B cell (primary cell): Measurements from ENCODE around the gene GMFB. TPM values are rescaled to one million over a fixed set of nuclear protein-coding genes. Genes with fewer than 3 reads are reported as not detected.
A peak's percentile ranks its signal among the peaks of the same experiment; 100 is the strongest.

Experiments
- ATAC-seq: fragments of 200-7000 bp; cut with Tn5 transposase; one replicate; pipeline ENCODE4 v1.10.0; 2021; ENCODE audit warnings: low read depth, mild to moderate bottlenecking, moderate number of reproducible peaks, moderate library complexity
- CTCF ChIA-PET: fragments of 350-600 bp; sonication (Branson Sonifier 250); formaldehyde crosslinking; loops from one replicate; lab custom pipeline; 2021; ENCODE audit warnings: antibody characterized with exemption, inconsistent platforms; lab: Charles Lee
- POLR2A ChIA-PET: fragments of 350-600 bp; sonication (Branson Sonifier 250); formaldehyde crosslinking; loops from one replicate; lab custom pipeline; 2021; ENCODE audit warnings: antibody characterized with exemption; lab: Charles Lee
- DNase-seq: peaks from one replicate; pipeline ENCODE4 v3.0.0; 2013
- H2AFZ ChIP-seq: 2 replicates; pipeline ENCODE4 v1.6.1; 2012; ENCODE audit warnings: mild to moderate bottlenecking, low read depth, low read length; ENCODE audit not compliant: insufficient read depth, poor library complexity, severe bottlenecking
- H3K27ac ChIP-seq, 2 donors: 1 replicate in 1 of 2; 2 replicates in 1 of 2; pipeline ENCODE4 v1.5.1; 2012 to 2013; ENCODE audit warnings: low read length in 2 of 2, mild to moderate bottlenecking in 2 of 2, moderate library complexity in 1 of 2
- H3K27me3 ChIP-seq, 4 experiments: fragments of 200-600 bp in 1 of 4; sonication (generic) in 1 of 4; replicated peaks in 1 of 4; 1 replicate in 2 of 4; 2 replicates in 2 of 4; pipeline versions ENCODE4 v1.6.1 to v1.7.0; 2013 to 2016; ENCODE audit warnings: low read length in 3 of 4, mild to moderate bottlenecking in 2 of 4, mixed read lengths in 1 of 4, moderate library complexity in 1 of 4; ENCODE audit not compliant: insufficient read depth in 4 of 4, control insufficient read depth in 3 of 4; ENCODE audit errors: control extremely low read depth in 1 of 4
- H3K36me3 ChIP-seq, 2 experiments: replicated peaks in 1 of 2; 1 replicate in 1 of 2; 2 replicates in 1 of 2; pipeline versions ENCODE4 v1.6.1 to v1.7.1; 2013; ENCODE audit warnings: low read length in 1 of 2; ENCODE audit not compliant: insufficient read depth in 2 of 2, control insufficient read depth in 1 of 2; ENCODE audit errors: control extremely low read depth in 1 of 2, extremely low read depth in 1 of 2
- H3K4me1 ChIP-seq, 2 donors: fragments of 200-600 bp in 1 of 2; sonication (generic) in 1 of 2; 1 replicate in 1 of 2; 2 replicates in 1 of 2; pipeline versions ENCODE4 v1.5.1 to v1.6.1; 2013 to 2017; ENCODE audit warnings: low read length in 2 of 2; ENCODE audit not compliant: control insufficient read depth in 2 of 2, insufficient read depth in 2 of 2
- H3K4me2 ChIP-seq: replicated peaks from 2 replicates; pipeline ENCODE3; 2012; ENCODE audit warnings: mild to moderate bottlenecking, low read depth, low read length; ENCODE audit not compliant: poor library complexity, severe bottlenecking
- H3K4me3 ChIP-seq, 5 experiments: fragments of 200-600 bp in 1 of 5; sonication (generic) in 1 of 5; 1 replicate in 3 of 5; 2 replicates in 2 of 5; pipeline versions ENCODE4 v1.5.1 to v1.7.0; 2011 to 2016; ENCODE audit warnings: low read length in 4 of 5, mild to moderate bottlenecking in 4 of 5, low read depth in 2 of 5, control low read depth in 1 of 5, moderate library complexity in 1 of 5; ENCODE audit not compliant: insufficient read depth in 1 of 5; ENCODE audit errors: control extremely low read depth in 1 of 5, extremely low read depth in 1 of 5
- H3K79me2 ChIP-seq: fragments of 200-600 bp; sonication (generic); one replicate; pipeline ENCODE4 v1.6.0; 2016; ENCODE audit warnings: low read length; ENCODE audit not compliant: control insufficient read depth, insufficient read depth
- H3K9ac ChIP-seq: fragments of 200-600 bp; sonication (generic); 2 replicates; pipeline ENCODE4 v1.6.1; 2017; ENCODE audit warnings: mild to moderate bottlenecking, low read length, moderate library complexity
- H3K9me3 ChIP-seq, 3 donors: one replicate each; pipeline versions ENCODE4 v1.6.1 to v1.7.1; 2013; ENCODE audit warnings: low read length in 2 of 3; ENCODE audit not compliant: control insufficient read depth in 2 of 3, insufficient read depth in 1 of 3; ENCODE audit errors: control extremely low read depth in 1 of 3
- H4K20me1 ChIP-seq: 2 replicates; pipeline ENCODE4 v1.6.0; 2012; ENCODE audit warnings: mild to moderate bottlenecking, low read length; ENCODE audit not compliant: insufficient read depth, control insufficient read depth, poor library complexity, severe bottlenecking
- H3K27ac Mint-ChIP-seq: one replicate; pipeline ENCODE4 v1.8.0; 2021; ENCODE audit warnings: mixed read lengths
- H3K27me3 Mint-ChIP-seq: one replicate; pipeline ENCODE4 v1.8.0; 2021; ENCODE audit warnings: mixed read lengths
- H3K4me1 Mint-ChIP-seq: one replicate; pipeline ENCODE4 v1.8.0; 2021; ENCODE audit warnings: mixed read lengths
- H3K4me3 Mint-ChIP-seq: one replicate; pipeline ENCODE4 v1.8.0; 2021; ENCODE audit warnings: mixed read lengths
- H3K9me3 Mint-ChIP-seq: one replicate; pipeline ENCODE4 v1.8.0; 2022; ENCODE audit warnings: mixed read lengths; ENCODE audit not compliant: insufficient read depth
- EZH2 ChIP-seq: IDR thresholded peaks from 2 replicates; pipeline ENCODE4 v1.6.1; 2012; ENCODE audit warnings: borderline replicate concordance, low read depth, mild to moderate bottlenecking, moderate library complexity, low read length; ENCODE audit not compliant: insufficient read depth, poor library complexity, severe bottlenecking
- WGBS: methylation state at CpG from one replicate; pipeline ENCODE4 v1.1.5; 2013; ENCODE audit warnings: missing lambda C conversion rate; ENCODE audit not compliant: insufficient coverage; 5-methylcytosine and 5-hydroxymethylcytosine counted together
- intact Hi-C: fragments of 100-400 bp; cut with micrococcal nuclease; formaldehyde crosslinking; loops from one replicate; pipeline ENCODE4 v1.10.0; 2022
- polyA plus RNA-seq: library from polyadenylated mRNA; depleted of rRNA; stranded (reverse); fragments of >200 nt; gene quantifications from 2 replicates; pipeline ENCODE4 v1.2.3, GENCODE V29; 2012
- total RNA-seq, 2 donors: library from RNA; stranded (reverse); fragments of 120-200 nt in 1 of 2; gene quantifications; 1 replicate in 1 of 2; 2 replicates in 1 of 2; pipeline versions ENCODE4 v1.2.3 to v1.2.4, GENCODE V29; 2013 to 2022
- TF ChIP-seq, protein P1 (sequence below): fragments of 200-600 bp; IDR thresholded peaks from one replicate; pipeline ENCODE4 v1.8.0; 2022; ENCODE audit warnings: antibody characterized with exemption, mild to moderate bottlenecking

The GMFB gene
- total and polyA plus RNA-seq, 2 donors (not counting 1 experiment from before 2014, with no cell fraction given): 13.6 to 49.8 TPM

GRCh38 chr14:54489318-54489683 lies 521 bp upstream of the GMFB start:
- Histone ChIP-seq H3K4me1 (peaks cover 40 to 48% of the 10 kb centered on the region in 2 donors), H3K9me3 (no peaks in the 10 kb centered on the region), H4K20me1 (no peaks in the 10 kb centered on the region), H2AFZ (peak overlapping the region; percentile 99), H3K27ac (peak overlapping the region; percentile 82 to 97), H3K36me3 (no peaks in the 10 kb centered on the region), H3K4me3 (peak overlapping the region; percentile 69 to 97 (median 83)), H3K4me2 (peak overlapping the region; percentile 89), H3K9ac (peak overlapping the region; percentile 89), H3K27me3 (no peaks in the 10 kb centered on the region), H3K79me2 (peaks cover 82% of the 10 kb centered on the region)
- DNase-seq (no peak), ATAC-seq (no peak)
- TF ChIP-seq EZH2: no peak
- TF ChIP-seq, protein P1, sequence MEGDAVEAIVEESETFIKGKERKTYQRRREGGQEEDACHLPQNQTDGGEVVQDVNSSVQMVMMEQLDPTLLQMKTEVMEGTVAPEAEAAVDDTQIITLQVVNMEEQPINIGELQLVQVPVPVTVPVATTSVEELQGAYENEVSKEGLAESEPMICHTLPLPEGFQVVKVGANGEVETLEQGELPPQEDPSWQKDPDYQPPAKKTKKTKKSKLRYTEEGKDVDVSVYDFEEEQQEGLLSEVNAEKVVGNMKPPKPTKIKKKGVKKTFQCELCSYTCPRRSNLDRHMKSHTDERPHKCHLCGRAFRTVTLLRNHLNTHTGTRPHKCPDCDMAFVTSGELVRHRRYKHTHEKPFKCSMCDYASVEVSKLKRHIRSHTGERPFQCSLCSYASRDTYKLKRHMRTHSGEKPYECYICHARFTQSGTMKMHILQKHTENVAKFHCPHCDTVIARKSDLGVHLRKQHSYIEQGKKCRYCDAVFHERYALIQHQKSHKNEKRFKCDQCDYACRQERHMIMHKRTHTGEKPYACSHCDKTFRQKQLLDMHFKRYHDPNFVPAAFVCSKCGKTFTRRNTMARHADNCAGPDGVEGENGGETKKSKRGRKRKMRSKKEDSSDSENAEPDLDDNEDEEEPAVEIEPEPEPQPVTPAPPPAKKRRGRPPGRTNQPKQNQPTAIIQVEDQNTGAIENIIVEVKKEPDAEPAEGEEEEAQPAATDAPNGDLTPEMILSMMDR: no peak
- Mint-ChIP-seq H3K4me1 (peaks cover 53% of the 10 kb centered on the region), H3K4me3 (peak overlapping the region; percentile 97), H3K9me3 (no peaks in the 10 kb centered on the region), H3K27me3 (no peaks in the 10 kb centered on the region), H3K27ac (peak overlapping the region; percentile 98)
- 48% methylated on average over 4 of the region's 5 CpGs for WGBS
- intact Hi-C loops: loop anchor here (1.0 to 5.0 kb wide), 4 partner anchors 20 to 1337 kb away; partner anchors contain the start of genes CGRRF1, CNIH1, DDHD1 and SAMD4A
- ChIA-PET CTCF (interaction anchor here (0.9 to 4.5 kb wide), 5 partner anchors 16 to 285 kb away, joined by 3 to 38 read pairs (median 5); partner anchors contain the start of gene CGRRF1), POLR2A (interaction anchor here (0.6 to 1.2 kb wide), 7 partner anchors 11 to 1801 kb away, joined by 3 to 10 read pairs (median 4); partner anchors contain the start of gene CGRRF1)

- H3K36me3 ChIP-seq: peaks cover 0 to under 1% of the 10 kb centered on the region in 2 experiments
- WGBS: 0% methylated on average over 9 of the region's 9 CpGs
- Mint-ChIP-seq H3K4me3 (peak overlapping the region; percentile 97), H3K4me1 (peaks cover 62% of the 10 kb centered on the region), H3K27ac (peak overlapping the region; percentile 93), H3K9me3 (no peaks in the 10 kb centered on the region), H3K27me3 (no peaks in the 10 kb centered on the region)
- TF ChIP-seq EZH2: no peak
- TF ChIP-seq, protein P1: peak; percentile 24
- DNase-seq: no peak
- H3K79me2 ChIP-seq: peaks cover 81% of the 10 kb centered on the region
- CTCF ChIA-PET: interaction anchor here (0.6 to 4.5 kb wide), 10 partner anchors 20 to 393 kb away, joined by 3 to 38 read pairs (median 3); partner anchors contain the start of genes CGRRF1 and CNIH1
- H3K27me3 ChIP-seq: no peaks in the 10 kb centered on the region
- peak overlapping the region; percentile 67 to 97 (median 71) for H3K4me3 ChIP-seq
- no peak for ATAC-seq
- H3K9ac ChIP-seq: peak overlapping the region; percentile 89
- H3K9me3 ChIP-seq: no peaks in the 10 kb centered on the region
- intact Hi-C loops: loop anchor here (1.0 to 5.0 kb wide), 3 partner anchors 79 to 1336 kb away; partner anchors contain the start of genes DDHD1 and SAMD4A
- H4K20me1 ChIP-seq: no peaks in the 10 kb centered on the region
- POLR2A ChIA-PET: interaction anchor here (1.2 kb wide), 1 partner anchor 21 kb away, joined by 4 read pairs; the partner anchor contains the start of gene CGRRF1
- H3K4me1 ChIP-seq: peaks cover 41 to 56% of the 10 kb centered on the region in 2 donors
- H2AFZ ChIP-seq: peak overlapping the region; percentile 99
- H3K4me2 ChIP-seq: peak overlapping the region; percentile 89
- H3K27ac ChIP-seq: peak overlapping the region; percentile 82 to 97
Observed at GRCh38 chr14:54488318-54488645, 498 bp downstream of the GMFB start.
